Colonic mucosa (tissue), 4 donors: ENCODE results near the gene SIGLEC6. TPM values are rescaled to one million over a fixed set of nuclear protein-coding genes. Genes with fewer than 3 reads are reported as not detected.

ENCODE experiments used
- DNase-seq: peaks from one replicate; pipeline ENCODE4 v3.0.0-alpha.2; 2020
- H3K27ac ChIP-seq: fragments of 200-600 bp; one replicate; pipeline ENCODE4 v1.8.0; 2021
- H3K27me3 ChIP-seq: fragments of 200-600 bp; one replicate; pipeline ENCODE4 v1.8.0; 2021
- H3K36me3 ChIP-seq: fragments of 200-600 bp; one replicate; pipeline ENCODE4 v1.8.0; 2021
- H3K4me1 ChIP-seq: fragments of 200-600 bp; one replicate; pipeline ENCODE4 v1.8.0; 2021; ENCODE audit warnings: mild to moderate bottlenecking
- H3K4me3 ChIP-seq: fragments of 200-600 bp; one replicate; pipeline ENCODE4 v1.8.0; 2021
- H3K9ac ChIP-seq, 2 donors: one replicate each; pipeline ENCODE4 v1.7.0; 2013; ENCODE audit warnings: control low read depth in 2 of 2, low read depth in 2 of 2, low read length in 2 of 2
- H3K9me3 ChIP-seq: fragments of 200-600 bp; one replicate; pipeline ENCODE4 v1.8.0; 2021
- intact Hi-C: fragments of 100-400 bp; cut with DNase I; formaldehyde crosslinking; loops from one replicate; pipeline ENCODE4 v1.14.1; 2022
- total RNA-seq, 2 donors: library from RNA; stranded (reverse); fragmentation: NEBNext Ultra II Directional in 1 of 2; extraction: Animal tissue kit (Norgen Biotek cat#: 25700) in 1 of 2; gene quantifications; one replicate each; pipeline ENCODE4 v1.2.1, GENCODE V29; 2021
- TF ChIP-seq, protein P1 (sequence below): fragments of 200-600 bp; IDR thresholded peaks from one replicate; pipeline ENCODE4 v1.8.0; 2022; ENCODE audit warnings: antibody characterized with exemption, mild to moderate bottlenecking
- donor health status: healthy.
- donor health status: DM: no; HTN: no; CAD: no.
- donor health status: DM: no; HTN: no; CAD: no.

Gene SIGLEC6
- total RNA-seq, 2 donors from 2014 or later, result 0.98 to 1.9 TPM

DNA sequence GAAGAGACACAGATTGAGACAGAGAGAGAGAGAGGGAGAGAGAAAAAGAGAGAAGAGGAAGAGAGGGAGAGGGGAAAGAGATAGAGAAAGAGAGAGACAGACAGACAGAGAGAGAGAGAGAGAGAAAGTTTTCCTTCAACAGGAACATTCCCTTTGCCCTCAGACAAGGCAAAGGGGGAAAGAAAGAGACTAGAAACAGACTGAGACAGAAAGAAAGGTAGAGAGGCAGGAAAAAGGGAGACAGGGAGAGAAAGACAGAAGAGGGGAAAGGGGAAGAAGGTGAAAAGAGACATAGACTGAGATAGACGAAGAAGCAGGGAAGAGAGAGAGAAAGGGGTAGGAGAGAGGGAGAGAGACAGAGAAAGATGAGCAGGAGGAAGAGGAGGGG lies 21.1 kb upstream of the SIGLEC6 start:
- H3K9ac ChIP-seq, result no peak overlapping the region
- H3K4me3 ChIP-seq, result no peak overlapping the region
- no peak overlapping the region for H3K27ac ChIP-seq
- H3K36me3 ChIP-seq, result no peaks in the 10 kb centered on the region
- TF ChIP-seq, protein P1, sequence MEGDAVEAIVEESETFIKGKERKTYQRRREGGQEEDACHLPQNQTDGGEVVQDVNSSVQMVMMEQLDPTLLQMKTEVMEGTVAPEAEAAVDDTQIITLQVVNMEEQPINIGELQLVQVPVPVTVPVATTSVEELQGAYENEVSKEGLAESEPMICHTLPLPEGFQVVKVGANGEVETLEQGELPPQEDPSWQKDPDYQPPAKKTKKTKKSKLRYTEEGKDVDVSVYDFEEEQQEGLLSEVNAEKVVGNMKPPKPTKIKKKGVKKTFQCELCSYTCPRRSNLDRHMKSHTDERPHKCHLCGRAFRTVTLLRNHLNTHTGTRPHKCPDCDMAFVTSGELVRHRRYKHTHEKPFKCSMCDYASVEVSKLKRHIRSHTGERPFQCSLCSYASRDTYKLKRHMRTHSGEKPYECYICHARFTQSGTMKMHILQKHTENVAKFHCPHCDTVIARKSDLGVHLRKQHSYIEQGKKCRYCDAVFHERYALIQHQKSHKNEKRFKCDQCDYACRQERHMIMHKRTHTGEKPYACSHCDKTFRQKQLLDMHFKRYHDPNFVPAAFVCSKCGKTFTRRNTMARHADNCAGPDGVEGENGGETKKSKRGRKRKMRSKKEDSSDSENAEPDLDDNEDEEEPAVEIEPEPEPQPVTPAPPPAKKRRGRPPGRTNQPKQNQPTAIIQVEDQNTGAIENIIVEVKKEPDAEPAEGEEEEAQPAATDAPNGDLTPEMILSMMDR, result no peak
- no peak for DNase-seq
- H3K27me3 ChIP-seq, result no peaks in the 10 kb centered on the region
- intact Hi-C loops, result no loop called here
- no peaks in the 10 kb centered on the region for H3K9me3 ChIP-seq
- H3K4me1 ChIP-seq, result no peaks in the 10 kb centered on the region

DNA sequence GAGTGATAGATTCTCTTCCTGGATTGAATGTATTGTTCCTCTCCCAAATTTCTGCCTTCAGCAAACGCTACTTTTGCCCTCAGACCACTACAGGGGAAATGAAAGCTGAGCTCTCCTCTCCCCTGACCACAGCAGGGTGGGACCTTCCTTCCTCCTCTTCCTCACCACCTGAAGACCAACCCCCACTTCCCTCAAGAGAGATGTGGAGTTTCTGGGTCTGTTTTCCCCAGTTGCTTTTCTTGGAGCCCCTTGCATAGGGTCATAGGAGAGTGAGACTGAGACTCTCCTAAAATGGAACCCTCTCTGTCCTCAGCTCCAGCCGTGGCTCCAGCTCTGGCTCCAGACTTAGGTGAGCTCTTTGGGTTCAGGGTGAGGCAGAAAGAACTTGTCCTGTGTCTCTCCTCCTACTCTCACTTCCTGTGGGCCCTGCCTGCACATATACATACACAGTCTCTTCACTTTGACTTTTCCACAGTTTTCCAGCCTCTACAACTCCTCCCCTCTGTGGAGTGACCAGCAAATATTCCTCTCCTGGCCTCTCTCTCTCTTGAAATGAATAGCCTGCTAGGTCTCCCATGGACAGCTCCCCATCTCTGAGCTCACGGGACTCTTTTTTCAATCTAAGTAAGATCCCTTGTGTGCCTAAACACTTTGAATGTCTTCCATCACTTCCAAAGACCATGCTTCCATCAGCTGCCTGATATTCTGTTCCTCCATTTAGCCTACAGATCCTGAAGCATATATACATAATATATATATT lies 20.4 kb upstream of the SIGLEC6 start:
- no peak overlapping the region for H3K4me3 ChIP-seq
- TF ChIP-seq, protein P1, result no peak
- no peaks in the 10 kb centered on the region for H3K36me3 ChIP-seq
- no peak for DNase-seq
- no peaks in the 10 kb centered on the region for H3K27me3 ChIP-seq
- H3K9ac ChIP-seq, result no peak overlapping the region
- no peak overlapping the region for H3K27ac ChIP-seq
- no peaks in the 10 kb centered on the region for H3K4me1 ChIP-seq
- intact Hi-C loops, result no loop called here
- H3K9me3 ChIP-seq, result no peaks in the 10 kb centered on the region

DNA sequence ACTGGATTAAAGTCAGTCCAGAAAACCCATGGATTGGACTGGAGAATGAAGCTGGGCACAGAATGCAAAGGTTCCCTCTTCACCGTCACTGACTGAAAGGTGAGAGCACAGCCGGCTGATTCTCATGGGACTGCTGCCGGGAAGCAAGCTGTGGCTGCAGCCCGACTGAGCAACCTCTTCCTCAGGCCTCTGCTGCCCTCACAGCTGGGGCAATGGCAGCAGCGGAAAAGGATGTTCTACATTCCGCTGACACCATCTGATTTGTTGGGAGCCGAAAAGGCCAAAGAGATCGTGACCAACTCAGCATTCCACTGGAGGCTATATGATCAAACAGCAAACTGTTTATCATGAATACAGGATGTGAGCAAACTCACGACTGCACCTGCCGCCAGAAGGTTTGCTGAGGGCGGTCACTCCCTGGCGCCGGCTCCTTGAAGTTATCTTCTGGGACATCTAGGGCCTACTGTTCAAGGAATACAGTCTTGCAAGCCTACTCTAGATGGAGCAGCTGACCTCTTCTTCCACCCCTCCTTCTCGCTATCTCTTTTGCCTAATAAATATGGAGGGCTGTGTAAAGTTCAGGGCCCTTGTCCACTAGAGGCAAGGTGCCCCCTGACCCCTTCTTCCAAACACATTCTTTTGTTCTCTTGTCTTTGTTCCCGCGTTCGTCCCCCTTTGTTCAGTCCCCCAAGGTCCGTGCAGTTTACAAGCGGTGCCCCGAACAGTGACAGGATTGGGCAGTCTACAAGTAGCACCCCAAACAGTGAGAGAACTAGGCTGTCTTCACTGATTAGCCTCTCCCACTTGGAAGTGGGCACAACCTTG lies 19.6 kb upstream of the SIGLEC6 start:
- Histone ChIP-seq H3K27ac (no peak overlapping the region), H3K27me3 (no peaks in the 10 kb centered on the region), H3K4me3 (no peak overlapping the region), H3K4me1 (no peaks in the 10 kb centered on the region), H3K9ac (no peak overlapping the region), H3K36me3 (no peaks in the 10 kb centered on the region), H3K9me3 (no peaks in the 10 kb centered on the region)
- TF ChIP-seq, protein P1, result no peak
- intact Hi-C loops, result no loop called here
- no peak for DNase-seq

DNA sequence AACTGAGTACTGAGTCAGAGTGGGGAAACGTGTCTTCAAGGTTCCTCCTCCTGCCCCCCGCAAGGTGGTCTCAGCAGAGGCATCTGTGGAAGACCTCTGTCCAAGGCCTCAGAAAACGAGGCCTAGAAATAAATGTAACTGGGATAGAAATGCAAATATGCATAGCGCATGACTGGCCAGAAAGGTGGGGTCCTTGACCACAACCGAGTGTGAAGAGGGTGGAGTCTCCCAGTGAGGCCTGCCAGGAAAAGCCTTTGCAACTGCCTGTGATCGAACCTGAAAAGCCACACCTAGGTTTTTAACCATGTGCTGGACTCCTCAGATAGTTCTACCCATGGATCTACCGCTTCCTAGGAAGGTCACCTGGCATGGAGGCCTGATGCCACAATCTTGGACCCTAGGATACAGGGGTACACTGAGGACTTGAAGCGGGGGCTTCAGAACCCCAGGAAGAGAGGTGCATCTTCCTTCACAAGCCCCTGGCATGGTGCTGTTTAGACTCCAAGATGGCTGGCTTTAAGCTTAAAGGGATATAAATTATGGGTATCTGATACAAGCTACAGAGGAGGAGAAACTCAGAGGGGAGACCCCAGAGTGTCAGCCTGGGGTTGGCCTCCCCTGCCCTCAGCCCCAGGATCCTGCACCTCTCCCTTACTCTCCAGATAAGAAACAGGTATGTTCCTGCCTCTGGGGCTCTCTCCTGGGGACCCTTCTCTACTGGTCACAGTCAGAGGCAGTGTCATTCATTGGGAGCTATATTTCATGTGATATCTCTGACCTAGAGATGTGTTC lies 18.3 kb upstream of the SIGLEC6 start:
- Histone ChIP-seq H3K4me1 (no peaks in the 10 kb centered on the region), H3K27ac (no peak overlapping the region), H3K9ac (no peak overlapping the region), H3K4me3 (no peak overlapping the region), H3K27me3 (no peaks in the 10 kb centered on the region), H3K36me3 (no peaks in the 10 kb centered on the region), H3K9me3 (no peaks in the 10 kb centered on the region)
- intact Hi-C loops, result no loop called here
- TF ChIP-seq, protein P1, result no peak
- no peak for DNase-seq

DNA sequence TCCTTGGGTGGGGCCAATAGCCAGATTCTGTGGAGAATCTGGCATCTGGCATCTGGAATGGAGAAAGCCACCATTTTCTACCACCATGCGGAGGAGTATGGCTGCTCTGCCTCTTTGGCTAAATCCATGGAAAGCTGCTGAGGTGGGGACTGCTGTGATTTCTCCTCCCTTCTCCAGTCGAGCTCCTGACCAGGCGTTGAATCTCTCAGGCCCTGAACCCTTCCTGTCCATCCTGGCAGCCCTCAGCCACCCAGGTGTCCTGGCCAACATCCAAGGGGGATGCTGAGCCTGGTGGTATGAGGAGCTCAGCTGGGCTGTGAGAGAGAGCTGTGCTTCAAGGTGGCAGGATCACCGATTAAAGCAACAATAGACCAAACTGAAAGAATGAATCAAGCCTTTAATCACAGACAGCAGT lies 17.4 kb upstream of the SIGLEC6 start:
- H3K4me1 ChIP-seq, result no peaks in the 10 kb centered on the region
- H3K9me3 ChIP-seq, result no peaks in the 10 kb centered on the region
- H3K9ac ChIP-seq, result no peak overlapping the region
- no peak for DNase-seq
- no peak overlapping the region for H3K4me3 ChIP-seq
- TF ChIP-seq, protein P1, result no peak
- H3K27me3 ChIP-seq, result no peaks in the 10 kb centered on the region
- intact Hi-C loops, result no loop called here
- no peak overlapping the region for H3K27ac ChIP-seq
- no peaks in the 10 kb centered on the region for H3K36me3 ChIP-seq
